HAP-1 (cell line): Measurements from ENCODE around the gene TXNRD2.
A peak's percentile ranks its signal among the peaks of the same experiment; 100 is the strongest.

ENCODE experiments used
- DNase-seq, 2 experiments: peaks; one replicate each; pipeline ENCODE4 v3.0.0-alpha.2; 2016 to 2020; ENCODE audit warnings: low spot score in 2 of 2
- H3K27me3 ChIP-seq: fragments of 250-450 bp; sonication (Bioruptor Pico); 2 replicates; pipeline ENCODE4 v1.5.1; 2020; ENCODE audit warnings: low read depth, mild to moderate bottlenecking, moderate library complexity
- H3K36me3 ChIP-seq: fragments of 250-450 bp; sonication (Bioruptor Pico); replicated peaks from 2 replicates; pipeline ENCODE4 v1.5.1; 2020; ENCODE audit warnings: mild to moderate bottlenecking
- H3K4me1 ChIP-seq: fragments of 250-450 bp; sonication (Bioruptor Pico); 2 replicates; pipeline ENCODE4 v1.5.1; 2020; ENCODE audit warnings: mild to moderate bottlenecking
- H3K4me3 ChIP-seq: fragments of 250-450 bp; sonication (Bioruptor Pico); 2 replicates; pipeline ENCODE4 v1.5.1; 2020; ENCODE audit warnings: mild to moderate bottlenecking, moderate library complexity
- H3K9me3 ChIP-seq: fragments of 250-450 bp; sonication (Bioruptor Pico); 2 replicates; pipeline ENCODE4 v1.5.1; 2020; ENCODE audit warnings: mild to moderate bottlenecking, moderate library complexity
- in situ Hi-C: fragments of 300-500 bp; cut with MboI; formaldehyde crosslinking; loops from 3 replicates; pipeline ENCODE4 v1.14.3; 2020; ENCODE audit warnings: low sequenced_read_pairs, inconsistent platforms, mixed read lengths

The TXNRD2 gene

DNA sequence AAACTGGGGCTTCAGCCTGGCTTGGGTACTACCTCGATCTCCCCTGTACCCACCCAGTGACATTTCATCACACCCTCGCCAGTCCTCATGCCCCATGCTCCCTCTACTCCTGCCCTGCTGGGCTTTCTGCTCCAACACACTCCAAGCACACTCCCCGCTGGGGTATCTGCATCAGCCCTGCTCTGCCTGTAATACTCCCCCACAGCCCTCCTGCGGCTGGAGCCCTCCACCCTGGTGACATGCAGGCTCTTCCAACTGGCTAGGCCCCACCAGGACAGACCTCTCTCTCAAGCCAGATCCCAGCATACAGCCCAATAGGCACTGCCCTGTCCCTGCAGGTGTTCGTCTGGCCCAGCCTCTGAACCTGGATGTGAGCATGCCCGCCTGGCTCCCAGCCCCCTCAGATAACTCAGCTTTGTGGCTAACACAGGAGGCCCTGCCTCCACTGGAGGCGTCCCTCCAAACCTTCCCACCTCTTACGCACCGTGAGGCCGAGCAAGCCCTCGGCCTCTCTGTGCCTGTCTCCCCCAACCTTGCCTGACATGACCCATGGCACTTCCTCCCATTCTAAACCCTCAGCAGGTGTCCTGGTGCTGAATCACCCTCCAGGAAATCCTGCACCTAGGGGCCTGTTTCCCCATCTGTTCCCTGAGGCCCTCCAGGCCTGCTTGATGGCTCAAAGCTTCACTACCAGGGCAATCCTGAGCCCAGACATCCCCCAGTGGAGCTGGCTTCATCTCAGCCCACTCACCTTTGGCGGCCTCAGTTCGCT is 33.5 kb upstream of the TXNRD2 start:
- Histone ChIP-seq H3K4me3 (no peak overlapping the region), H3K36me3 (peaks cover 22% of the 10 kb centered on the region), H3K27me3 (no peaks in the 10 kb centered on the region), H3K4me1 (no peaks in the 10 kb centered on the region), H3K9me3 (no peaks in the 10 kb centered on the region)
- in situ Hi-C loops: loop anchor here (25.0 kb wide), 1 partner anchor 312 kb away; no protein-coding TSS in a partner anchor
- DNase-seq: no peak

GRCh38 chr22:19974268-19974861 is 32.7 kb upstream of the TXNRD2 start:
- no peaks in the 10 kb centered on the region for H3K27me3 ChIP-seq
- H3K36me3 ChIP-seq: peaks cover 25% of the 10 kb centered on the region
- H3K4me1 ChIP-seq: no peaks in the 10 kb centered on the region
- no peak overlapping the region for H3K4me3 ChIP-seq
- in situ Hi-C loops: loop anchor here (25.0 kb wide), 1 partner anchor 313 kb away; no protein-coding TSS in a partner anchor
- H3K9me3 ChIP-seq: no peaks in the 10 kb centered on the region
- peak; percentile 57 to 87 for DNase-seq

GRCh38 chr22:19973551-19974267 is 32.1 kb upstream of the TXNRD2 start:
- no peaks in the 10 kb centered on the region for H3K27me3 ChIP-seq
- DNase-seq: no peak
- no peak overlapping the region for H3K4me3 ChIP-seq
- in situ Hi-C loops: loop anchor here (25.0 kb wide), 1 partner anchor 314 kb away; no protein-coding TSS in a partner anchor
- peaks cover 28% of the 10 kb centered on the region for H3K36me3 ChIP-seq
- H3K4me1 ChIP-seq: no peaks in the 10 kb centered on the region
- H3K9me3 ChIP-seq: no peaks in the 10 kb centered on the region

DNA sequence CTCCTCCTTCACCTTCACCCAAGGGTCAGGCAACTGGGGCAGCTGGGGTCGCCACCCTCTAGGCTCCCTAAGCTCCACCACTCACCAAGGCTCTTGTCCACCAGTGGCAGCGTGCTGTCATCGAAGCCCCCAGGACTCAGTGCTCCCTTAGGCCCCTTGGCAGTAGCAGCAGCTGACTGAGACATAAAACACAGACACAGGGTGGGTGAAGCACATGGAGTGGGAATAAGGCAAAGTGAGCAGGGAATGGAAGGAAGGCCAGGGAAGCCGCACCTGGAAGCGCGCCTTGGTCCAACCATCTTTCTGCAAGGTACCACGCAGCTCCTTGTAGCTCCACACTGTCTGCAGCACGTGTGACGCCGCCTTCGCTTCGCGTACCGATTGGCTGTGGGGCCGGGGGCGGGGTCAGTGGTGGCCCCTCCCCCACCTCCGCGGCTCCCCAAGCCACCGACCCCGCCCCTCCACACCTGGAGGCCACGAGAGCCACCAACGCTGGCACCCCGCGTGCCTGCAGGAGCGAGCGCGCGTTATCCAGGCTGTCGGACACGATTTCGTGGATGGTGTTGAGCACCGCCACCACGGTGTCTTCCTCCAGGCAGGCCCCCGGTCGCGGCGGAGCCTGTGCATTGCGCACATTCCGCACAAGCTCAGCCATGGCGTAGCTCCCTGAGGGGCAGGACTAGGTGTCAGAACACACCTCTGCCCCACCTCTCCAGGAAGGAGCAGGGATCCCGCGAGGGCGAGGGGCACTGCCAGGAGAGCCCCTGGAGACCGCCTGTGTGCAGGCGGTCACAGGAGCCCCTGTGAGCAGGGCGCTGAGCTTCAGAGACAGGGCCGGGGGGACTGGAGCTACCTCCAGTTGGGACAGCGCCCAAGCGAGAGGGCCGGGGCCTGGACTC is 31.3 kb upstream of the TXNRD2 start:
- no peak for DNase-seq
- in situ Hi-C loops: loop anchor here (25.0 kb wide), 1 partner anchor 314 kb away; no protein-coding TSS in a partner anchor
- H3K4me1 ChIP-seq: no peaks in the 10 kb centered on the region
- no peaks in the 10 kb centered on the region for H3K9me3 ChIP-seq
- no peak overlapping the region for H3K4me3 ChIP-seq
- H3K36me3 ChIP-seq: peaks cover 33% of the 10 kb centered on the region
- H3K27me3 ChIP-seq: no peaks in the 10 kb centered on the region

- DNase-seq: no peak
- Histone ChIP-seq H3K4me1 (no peaks in the 10 kb centered on the region), H3K9me3 (no peaks in the 10 kb centered on the region), H3K4me3 (no peak overlapping the region), H3K27me3 (no peaks in the 10 kb centered on the region), H3K36me3 (peaks cover 39% of the 10 kb centered on the region)
- in situ Hi-C loops: loop anchor here (25.0 kb wide), 1 partner anchor 315 kb away; no protein-coding TSS in a partner anchor
These were observed 30.6 kb upstream of the TXNRD2 start for GRCh38 chr22:19972251-19972650.

GRCh38 chr22:19971276-19972124 is 29.9 kb upstream of the TXNRD2 start:
- in situ Hi-C loops: loop anchor here (25.0 kb wide), 1 partner anchor 316 kb away; no protein-coding TSS in a partner anchor
- no peak for DNase-seq
- Histone ChIP-seq H3K36me3 (peaks cover 39% of the 10 kb centered on the region), H3K4me1 (no peaks in the 10 kb centered on the region), H3K27me3 (no peaks in the 10 kb centered on the region), H3K4me3 (no peak overlapping the region), H3K9me3 (no peaks in the 10 kb centered on the region)

GRCh38 chr22:19970479-19971275 is 29.1 kb upstream of the TXNRD2 start:
- Histone ChIP-seq H3K9me3 (no peaks in the 10 kb centered on the region), H3K27me3 (no peaks in the 10 kb centered on the region), H3K4me1 (no peaks in the 10 kb centered on the region), H3K4me3 (no peak overlapping the region), H3K36me3 (peaks cover 43% of the 10 kb centered on the region)
- peak; percentile 17 to 78 for DNase-seq
- in situ Hi-C loops: loop anchor here (25.0 kb wide), 1 partner anchor 317 kb away; no protein-coding TSS in a partner anchor

DNA sequence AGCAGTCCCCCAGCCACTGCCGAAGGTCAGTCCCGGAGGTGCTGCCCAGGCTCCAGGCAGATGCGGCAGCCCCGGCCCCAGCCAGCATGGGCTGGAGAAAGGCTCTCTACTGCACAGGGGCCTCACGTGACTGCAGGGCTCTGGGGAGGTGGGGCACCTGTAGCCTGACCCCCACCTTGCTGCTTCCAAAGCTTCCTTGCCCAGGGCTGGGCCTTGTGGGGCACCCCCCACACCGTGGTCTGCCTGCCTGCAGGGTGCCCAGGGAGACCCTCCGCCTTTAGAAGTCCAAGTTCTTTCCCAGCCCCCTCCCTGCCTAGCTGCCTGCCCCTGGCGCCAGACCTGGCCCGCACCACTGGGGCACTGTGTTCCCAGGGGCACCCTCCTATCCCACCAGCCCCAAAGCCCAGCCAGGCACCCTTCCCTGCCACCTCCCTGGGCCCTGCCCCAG is 28.4 kb upstream of the TXNRD2 start:
- Histone ChIP-seq H3K36me3 (peaks cover 43% of the 10 kb centered on the region), H3K4me1 (no peaks in the 10 kb centered on the region), H3K27me3 (no peaks in the 10 kb centered on the region), H3K4me3 (no peak overlapping the region), H3K9me3 (no peaks in the 10 kb centered on the region)
- in situ Hi-C loops: loop anchor here (25.0 kb wide), 1 partner anchor 317 kb away; no protein-coding TSS in a partner anchor
- no peak for DNase-seq

DNA sequence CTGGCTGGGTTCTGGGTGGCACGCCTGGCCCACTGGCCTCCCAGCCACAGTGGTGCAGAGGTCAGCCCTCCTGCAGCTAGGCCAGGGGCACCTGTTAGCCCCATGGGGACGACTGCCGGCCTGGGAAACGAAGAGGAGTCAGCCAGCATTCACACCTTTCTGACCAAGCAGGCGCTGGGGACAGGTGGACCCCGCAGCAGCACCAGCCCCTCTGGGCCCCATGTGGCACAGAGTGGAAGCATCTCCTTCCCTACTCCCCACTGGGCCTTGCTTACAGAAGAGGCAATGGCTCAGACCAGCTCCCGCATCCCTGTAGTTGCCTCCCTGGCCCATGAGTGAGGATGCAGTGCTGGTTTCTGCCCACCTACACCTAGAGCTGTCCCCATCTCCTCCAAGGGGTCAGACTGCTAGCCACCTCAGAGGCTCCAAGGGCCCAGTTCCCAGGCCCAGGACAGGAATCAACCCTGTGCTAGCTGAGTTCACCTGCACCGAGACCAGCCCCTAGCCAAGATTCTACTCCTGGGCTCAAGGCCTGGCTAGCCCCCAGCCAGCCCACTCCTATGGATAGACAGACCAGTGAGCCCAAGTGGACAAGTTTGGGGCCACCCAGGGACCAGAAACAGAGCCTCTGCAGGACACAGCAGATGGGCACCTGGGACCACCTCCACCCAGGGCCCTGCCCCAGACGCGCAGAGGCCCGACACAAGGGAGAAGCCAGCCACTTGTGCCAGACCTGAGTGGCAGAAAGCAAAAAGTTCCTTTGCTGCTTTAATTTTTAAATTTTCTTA is 27.7 kb upstream of the TXNRD2 start:
- no peaks in the 10 kb centered on the region for H3K27me3 ChIP-seq
- no peaks in the 10 kb centered on the region for H3K9me3 ChIP-seq
- H3K4me3 ChIP-seq: no peak overlapping the region
- H3K4me1 ChIP-seq: no peaks in the 10 kb centered on the region
- H3K36me3 ChIP-seq: peaks cover 45% of the 10 kb centered on the region
- in situ Hi-C loops: loop anchor here (25.0 kb wide), 1 partner anchor 318 kb away; no protein-coding TSS in a partner anchor
- no peak for DNase-seq

DNA sequence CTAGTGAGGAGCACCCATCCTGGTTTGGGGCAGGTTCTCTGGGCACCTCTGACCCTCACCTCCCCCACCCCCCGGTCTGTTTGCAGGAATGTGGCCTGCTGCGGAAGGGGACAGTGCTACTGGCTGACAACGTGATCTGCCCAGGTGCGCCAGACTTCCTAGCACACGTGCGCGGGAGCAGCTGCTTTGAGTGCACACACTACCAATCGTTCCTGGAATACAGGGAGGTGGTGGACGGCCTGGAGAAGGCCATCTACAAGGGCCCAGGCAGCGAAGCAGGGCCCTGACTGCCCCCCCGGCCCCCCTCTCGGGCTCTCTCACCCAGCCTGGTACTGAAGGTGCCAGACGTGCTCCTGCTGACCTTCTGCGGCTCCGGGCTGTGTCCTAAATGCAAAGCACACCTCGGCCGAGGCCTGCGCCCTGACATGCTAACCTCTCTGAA is 26.9 kb upstream of the TXNRD2 start:
- no peaks in the 10 kb centered on the region for H3K9me3 ChIP-seq
- DNase-seq: no peak
- H3K4me3 ChIP-seq: no peak overlapping the region
- H3K36me3 ChIP-seq: peaks cover 53% of the 10 kb centered on the region
- no peaks in the 10 kb centered on the region for H3K27me3 ChIP-seq
- H3K4me1 ChIP-seq: no peaks in the 10 kb centered on the region
- in situ Hi-C loops: loop anchor here (25.0 kb wide), 1 partner anchor 319 kb away; no protein-coding TSS in a partner anchor

GRCh38 chr22:19967850-19968449 is 26.3 kb upstream of the TXNRD2 start:
- no peaks in the 10 kb centered on the region for H3K27me3 ChIP-seq
- H3K4me3 ChIP-seq: no peak overlapping the region
- no peak for DNase-seq
- in situ Hi-C loops: loop anchor here (25.0 kb wide), 1 partner anchor 319 kb away; no protein-coding TSS in a partner anchor
- no peaks in the 10 kb centered on the region for H3K4me1 ChIP-seq
- H3K9me3 ChIP-seq: no peaks in the 10 kb centered on the region
- H3K36me3 ChIP-seq: peaks cover 53% of the 10 kb centered on the region
